Stimulated activated CD4-positive, alpha-beta T cell treated with anti-CD3 and anti-CD28 coated beads, Interleukin-4, amount 100 ng/mL, for 48 hours (primary cell): ENCODE results near the gene SLC16A9.
A peak's percentile ranks its signal among the peaks of the same experiment; 100 is the strongest.

ENCODE experiments used
- DNase-seq, 2 donors: peaks; one replicate each; pipeline ENCODE4 v3.0.0-alpha.2; 2020; ENCODE audit warnings: low read depth in 2 of 2

The SLC16A9 gene

GRCh38 chr10:59628456-59628855, 81.2 kb downstream of the SLC16A9 start:
- no peak for DNase-seq

- DNase-seq, result no peak
These were observed 82.2 kb downstream of the SLC16A9 start for GRCh38 chr10:59627366-59628018.

DNA sequence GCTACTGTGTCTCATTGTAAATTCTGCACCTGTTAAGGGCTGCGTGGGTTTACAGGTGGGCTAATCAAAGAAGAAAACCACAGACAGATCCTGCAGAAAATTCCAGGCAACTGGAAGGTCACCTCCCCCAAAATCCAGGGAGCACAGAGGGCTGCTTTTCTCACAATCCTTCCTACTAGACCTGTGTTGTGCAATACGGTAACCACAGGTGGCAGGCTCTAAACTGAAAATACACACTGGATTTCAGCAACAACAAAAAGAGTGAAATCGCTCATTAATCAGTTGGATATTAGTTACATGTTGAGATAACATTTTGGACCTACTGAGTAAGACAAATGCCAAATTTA, 83.2 kb downstream of the SLC16A9 start:
- no peak for DNase-seq

DNA sequence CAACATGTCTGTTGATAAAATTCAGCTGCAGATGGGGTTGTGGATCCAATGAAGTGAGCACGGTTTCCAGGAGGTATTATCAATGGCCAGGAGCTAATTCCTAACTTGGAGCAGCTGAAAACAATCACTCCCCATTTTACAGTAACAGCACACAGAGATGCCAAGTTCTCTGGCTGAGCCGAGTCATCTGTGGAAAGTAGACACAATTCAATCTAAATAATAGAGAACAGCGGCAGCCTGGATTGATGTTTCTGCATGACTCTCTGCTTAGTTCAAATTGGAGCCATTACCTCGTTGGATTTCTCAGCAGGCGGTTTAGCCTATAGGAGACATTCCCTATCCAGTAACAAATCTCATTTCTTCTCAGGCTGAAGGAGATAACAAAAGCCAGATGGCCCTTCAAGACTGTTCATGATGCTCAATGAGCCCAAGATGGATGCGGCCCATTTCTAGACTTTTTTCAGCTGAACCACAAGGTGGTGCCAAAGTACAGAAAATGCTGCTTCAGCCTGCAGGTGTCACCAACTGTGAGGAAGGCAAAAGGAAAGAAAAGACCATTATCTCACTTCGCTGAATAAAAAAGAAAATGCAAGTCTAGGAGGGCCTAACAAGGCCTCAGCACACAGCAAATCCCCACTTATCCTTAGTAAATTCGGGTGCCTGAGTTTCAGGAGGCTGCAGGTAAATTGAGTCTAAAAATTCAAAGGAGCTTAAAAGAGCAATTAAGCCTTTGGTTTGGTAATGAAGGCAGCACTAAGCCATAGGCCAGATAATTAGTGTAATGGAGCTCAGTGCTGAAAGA, 83.7 kb downstream of the SLC16A9 start:
- peak; percentile 4 to 24 for DNase-seq

GRCh38 chr10:59624951-59625350, 84.7 kb downstream of the SLC16A9 start:
- DNase-seq, result no peak

DNA sequence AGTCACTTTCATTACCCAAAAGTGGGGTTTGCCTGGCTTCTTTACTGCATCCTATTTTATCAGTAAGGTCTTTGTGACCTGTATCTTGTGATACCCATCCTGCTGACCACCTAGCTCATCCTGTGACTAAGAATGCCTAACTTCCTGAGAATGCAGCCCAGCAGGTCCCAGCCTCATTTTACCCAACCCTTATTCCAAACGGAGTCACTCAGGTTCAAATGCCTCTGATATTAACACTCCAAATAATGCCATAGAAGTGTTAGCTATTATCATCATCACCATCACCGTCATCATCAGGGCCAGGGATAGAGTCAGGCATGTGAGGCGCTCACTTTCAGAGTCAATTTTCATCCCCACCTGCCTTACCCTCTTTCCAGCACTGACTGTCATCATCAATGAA, 85.5 kb downstream of the SLC16A9 start:
- DNase-seq, result no peak

- no peak for DNase-seq
These were observed 86.2 kb downstream of the SLC16A9 start for GRCh38 chr10:59623133-59624121.

DNA sequence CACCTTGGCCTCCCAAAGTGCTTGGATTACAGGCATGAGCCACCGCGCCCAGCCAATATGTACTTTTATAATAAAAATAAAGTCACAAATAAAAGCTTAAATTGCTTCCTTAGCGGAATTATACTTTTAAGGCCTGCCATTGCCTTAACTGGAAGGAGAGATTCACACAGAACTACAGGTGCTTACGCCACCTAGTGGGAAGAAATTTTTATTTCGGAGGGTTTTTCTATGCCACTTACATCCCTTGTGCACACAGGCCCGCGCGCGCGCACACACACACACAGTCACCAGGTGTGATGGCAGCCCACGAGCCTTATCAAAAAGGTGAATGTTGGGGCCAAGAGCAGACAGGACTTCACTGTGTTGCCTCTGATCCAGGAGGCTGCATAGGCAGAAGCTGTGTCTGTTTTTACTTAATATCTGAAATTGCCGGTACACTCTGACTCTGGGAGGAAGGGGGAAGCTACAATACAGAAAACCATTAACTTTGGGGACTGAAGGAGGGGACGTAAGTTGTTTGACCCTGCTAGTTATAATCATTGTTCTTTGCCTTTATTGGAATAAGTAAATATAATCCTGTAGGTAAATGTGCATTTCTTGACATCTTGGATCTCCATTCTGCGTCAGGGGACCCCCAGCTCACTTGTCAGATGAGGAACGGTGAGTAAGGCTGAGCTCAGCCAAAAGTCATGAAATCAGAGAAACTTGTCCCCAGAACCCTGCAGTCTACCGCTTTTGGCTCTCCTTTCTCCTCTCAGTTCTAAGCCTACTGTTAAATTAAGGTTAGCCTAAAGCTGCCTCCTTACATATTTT, 87.1 kb downstream of the SLC16A9 start:
- DNase-seq, result no peak

DNA sequence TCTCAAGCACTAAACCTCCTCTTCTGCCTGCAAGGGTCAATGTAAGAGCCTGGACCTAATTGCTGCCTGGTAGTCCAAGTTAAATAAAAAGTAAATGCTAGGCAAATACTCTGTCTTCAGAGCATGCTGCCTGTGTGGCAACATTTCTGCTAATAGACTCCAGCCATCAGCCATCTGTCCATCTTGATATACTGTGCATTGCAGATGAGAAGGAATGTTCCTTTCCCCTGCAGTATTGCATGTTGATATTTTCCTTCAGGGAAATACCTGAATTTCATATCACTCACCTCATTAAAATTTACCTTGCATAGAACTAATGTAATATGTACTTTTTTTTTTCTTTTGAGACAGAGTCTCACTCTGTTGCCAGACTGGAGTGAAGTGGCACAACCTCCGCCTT, 87.9 kb downstream of the SLC16A9 start:
- DNase-seq, result no peak

GRCh38 chr10:59618666-59619065, 91.0 kb downstream of the SLC16A9 start:
- DNase-seq, result no peak

DNA sequence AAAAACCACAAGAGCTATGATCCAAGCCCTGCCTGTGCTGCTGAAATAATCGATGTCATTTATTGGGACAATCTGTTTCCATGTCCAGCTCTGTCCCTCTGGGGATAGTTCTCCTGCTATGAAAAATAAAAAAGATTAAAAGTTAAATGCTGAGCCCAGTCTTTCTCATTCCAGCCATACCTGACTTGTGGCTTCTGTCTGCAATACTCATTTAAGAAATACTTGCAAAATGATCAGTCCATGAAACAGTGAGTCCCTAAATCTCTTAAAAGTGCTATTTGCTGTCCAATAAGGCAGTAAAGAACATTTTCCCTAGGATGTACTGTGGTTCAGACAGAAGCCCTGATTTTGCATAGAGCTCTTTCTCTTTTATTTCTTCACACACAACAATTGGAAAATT, 91.7 kb downstream of the SLC16A9 start:
- DNase-seq, result no peak

DNA sequence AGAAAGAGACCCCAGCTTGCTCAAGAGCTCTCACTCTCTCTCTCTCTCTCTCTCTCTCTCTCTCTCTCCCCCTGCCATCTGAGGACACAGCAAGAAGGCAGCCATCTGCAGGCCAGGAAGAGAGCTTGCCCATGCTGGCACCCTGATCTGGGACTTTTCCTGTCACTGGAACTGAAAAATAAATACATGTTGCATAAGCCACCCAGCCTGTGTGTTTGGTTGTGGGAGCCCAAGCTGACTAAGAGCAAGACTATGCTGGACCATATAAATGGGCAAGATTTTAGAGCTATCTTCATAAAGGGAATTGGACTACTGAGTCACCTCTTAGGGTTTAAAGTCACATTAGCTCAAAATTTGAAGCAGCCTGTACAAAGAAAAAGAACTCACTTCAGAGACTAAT, 98.6 kb downstream of the SLC16A9 start:
- DNase-seq, result no peak

DNA sequence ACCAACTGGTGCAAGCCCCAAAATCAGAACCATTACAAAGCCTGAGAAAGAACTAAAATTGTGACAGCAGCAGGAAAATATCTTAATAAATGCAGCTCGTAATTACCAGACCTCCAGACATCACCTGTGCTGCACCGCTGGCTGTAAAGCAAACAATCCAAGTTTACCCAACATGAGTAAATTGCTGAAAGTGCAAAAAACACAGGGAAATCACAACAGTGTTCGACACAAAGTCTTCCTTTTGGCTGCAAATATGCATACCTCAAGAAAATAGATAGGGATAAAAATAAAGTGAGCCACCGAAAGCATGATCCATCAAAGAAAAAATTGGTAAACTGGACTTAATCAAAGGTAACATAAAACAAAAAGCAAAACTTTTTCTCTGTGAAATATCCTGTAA, 101.7 kb downstream of the SLC16A9 start:
- no peak for DNase-seq

DNA sequence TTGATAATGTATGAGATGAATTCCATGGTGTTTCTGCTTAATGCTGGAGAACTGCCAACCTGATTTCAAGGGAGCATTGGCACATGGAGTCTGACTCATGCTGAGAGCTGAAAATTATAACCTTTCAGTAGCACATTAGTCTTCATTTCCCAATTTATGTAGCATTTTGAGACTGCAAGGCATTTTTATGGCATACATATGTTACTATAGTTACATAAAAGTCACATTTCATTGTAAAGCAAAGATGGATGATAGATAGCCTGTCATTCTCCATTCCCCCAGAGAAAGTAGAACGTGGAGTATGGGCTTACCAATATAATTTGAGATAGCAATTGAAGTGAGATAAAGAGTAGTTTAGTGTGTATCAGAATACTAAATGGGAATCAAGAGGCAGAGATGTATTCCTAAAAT, 103.1 kb downstream of the SLC16A9 start:
- DNase-seq, result no peak

DNA sequence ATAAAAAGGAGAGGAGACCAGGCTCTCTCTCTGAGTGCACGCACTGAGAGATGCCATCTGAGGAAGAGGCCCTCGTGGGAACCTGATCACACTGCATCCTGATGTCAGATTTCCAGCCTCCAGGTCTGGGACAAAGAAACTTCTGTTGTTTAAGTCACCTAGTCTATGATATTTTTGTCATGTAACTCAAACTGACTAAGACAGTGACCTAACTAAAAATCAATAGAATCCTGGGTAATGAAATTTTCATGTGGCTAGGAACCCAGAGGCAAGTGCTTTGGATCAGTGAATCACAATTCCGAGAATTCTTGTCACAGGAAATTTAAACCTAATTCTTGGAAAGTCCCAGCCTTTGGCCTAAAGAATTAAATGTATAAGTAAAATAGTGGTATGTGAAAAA, 107.7 kb downstream of the SLC16A9 start:
- no peak for DNase-seq
